OCI-LY3 (cell line): ENCODE measurements around the gene APOBEC3C.
"Not testable (repeated sequence)": the region's sequence is repeated elsewhere in the genome, so short reads cannot be mapped to it uniquely, and the experiment has no call there.

Experiments
- EZH2phosphoT487 ChIP-seq: fragments of 200-600 bp; shearing (Covaris generic); IDR thresholded peaks from 2 replicates; pipeline ENCODE4 v1.6.1; 2018; ENCODE audit warnings: antibody characterized with exemption, mixed run types, low read depth
- TF ChIP-seq, protein P1 (sequence below): fragments of 200-600, 300-600 bp; sonication (generic); IDR thresholded peaks from 2 replicates; pipeline ENCODE4 v1.5.1; 2014; ENCODE audit warnings: antibody characterized with exemption, low read length, low read depth

GRCh38 chr22:39051844-39052495, 37.9 kb downstream of the APOBEC3C start:
- TF ChIP-seq, protein P1, sequence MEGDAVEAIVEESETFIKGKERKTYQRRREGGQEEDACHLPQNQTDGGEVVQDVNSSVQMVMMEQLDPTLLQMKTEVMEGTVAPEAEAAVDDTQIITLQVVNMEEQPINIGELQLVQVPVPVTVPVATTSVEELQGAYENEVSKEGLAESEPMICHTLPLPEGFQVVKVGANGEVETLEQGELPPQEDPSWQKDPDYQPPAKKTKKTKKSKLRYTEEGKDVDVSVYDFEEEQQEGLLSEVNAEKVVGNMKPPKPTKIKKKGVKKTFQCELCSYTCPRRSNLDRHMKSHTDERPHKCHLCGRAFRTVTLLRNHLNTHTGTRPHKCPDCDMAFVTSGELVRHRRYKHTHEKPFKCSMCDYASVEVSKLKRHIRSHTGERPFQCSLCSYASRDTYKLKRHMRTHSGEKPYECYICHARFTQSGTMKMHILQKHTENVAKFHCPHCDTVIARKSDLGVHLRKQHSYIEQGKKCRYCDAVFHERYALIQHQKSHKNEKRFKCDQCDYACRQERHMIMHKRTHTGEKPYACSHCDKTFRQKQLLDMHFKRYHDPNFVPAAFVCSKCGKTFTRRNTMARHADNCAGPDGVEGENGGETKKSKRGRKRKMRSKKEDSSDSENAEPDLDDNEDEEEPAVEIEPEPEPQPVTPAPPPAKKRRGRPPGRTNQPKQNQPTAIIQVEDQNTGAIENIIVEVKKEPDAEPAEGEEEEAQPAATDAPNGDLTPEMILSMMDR = not testable (repeated sequence)
- TF ChIP-seq EZH2phosphoT487 = not testable (repeated sequence)
